ENCODE results near the gene ZNF638.

The ZNF638 gene

DNA sequence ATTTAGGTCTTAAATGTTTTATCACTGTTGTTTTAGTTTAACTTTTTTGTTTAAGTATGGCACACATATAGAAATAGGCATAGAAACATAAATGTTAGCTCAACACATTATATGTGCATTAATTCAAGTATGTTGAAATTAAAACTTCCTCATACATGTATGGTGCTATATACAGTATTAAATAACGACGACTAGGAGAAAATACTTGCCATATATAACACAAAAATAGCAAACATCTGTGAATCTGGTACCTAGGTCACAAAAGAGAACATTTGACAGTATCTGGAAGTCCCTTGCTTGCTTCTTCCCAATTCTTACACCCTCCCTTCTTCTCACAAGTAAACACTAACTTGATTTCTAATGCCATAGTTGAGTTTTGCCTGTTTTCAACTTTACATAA lies 38.4 kb downstream of the ZNF638 start:
- Histone ChIP-seq H3K9ac (ENCODE audit: low read length) (no peak overlapping the region), H3F3A (ENCODE audit: insufficient read depth) (no peaks in the 10 kb centered on the region), H3K9me2 (replicated peaks; ENCODE audit: insufficient read depth, low read length) (no peaks in the 10 kb centered on the region), H3K4me2 (ENCODE audit: low read depth, low read length, poor library complexity, severe bottlenecking) (no peak overlapping the region), H3K79me2 (ENCODE audit: insufficient read depth, low read length) (0 out of 2 replicates have a peak, but pooled peaks cover 4% of the 10 kb centered on the region), H3K27ac (ENCODE audit: low read depth, low read length) (no peak overlapping the region), H3K27me3 (ENCODE audit: low read length) (no peaks in the 10 kb centered on the region), H3K4me3 (ENCODE audit: insufficient read depth, low read length, poor library complexity, severe bottlenecking) (no peak overlapping the region), H4K20me1 (ENCODE audit: low read depth, low read length) (no peaks in the 10 kb centered on the region), H3K36me3 (ENCODE audit: low read length) (peaks cover 34% of the 10 kb centered on the region), H3K9me3 (ENCODE audit: insufficient read depth, low read length) (no peaks in the 10 kb centered on the region), H2AFZ (ENCODE audit: low read depth, low read length, severe bottlenecking) (no peak overlapping the region)
- no peak for TF ChIP-seq CTCF (IDR thresholded peaks at IDR 0.05; ENCODE audit: insufficient read depth, low read length, poor library complexity, severe bottlenecking)
- no peak for TF ChIP-seq EZH2phosphoT487 (conservative IDR thresholded peaks at IDR 0.05; ENCODE audit: low read length)

GRCh38 chr2:71372042-71372441 lies 40.5 kb downstream of the ZNF638 start:
- no peaks in the 10 kb centered on the region for H3F3A ChIP-seq (ENCODE audit: insufficient read depth)
- H3K9me3 ChIP-seq (ENCODE audit: insufficient read depth, low read length) = no peaks in the 10 kb centered on the region
- H2AFZ ChIP-seq (ENCODE audit: low read depth, low read length, severe bottlenecking) = no peak overlapping the region
- no peaks in the 10 kb centered on the region for H3K27me3 ChIP-seq (ENCODE audit: low read length)
- TF ChIP-seq CTCF (IDR thresholded peaks at IDR 0.05; ENCODE audit: insufficient read depth, low read length, poor library complexity, severe bottlenecking) = no peak
- no peak for TF ChIP-seq EZH2phosphoT487 (conservative IDR thresholded peaks at IDR 0.05; ENCODE audit: low read length)
- no peak overlapping the region for H3K27ac ChIP-seq (ENCODE audit: low read depth, low read length)
- no peak overlapping the region for H3K4me2 ChIP-seq (ENCODE audit: low read depth, low read length, poor library complexity, severe bottlenecking)
- H4K20me1 ChIP-seq (ENCODE audit: low read depth, low read length) = no peaks in the 10 kb centered on the region
- peaks cover 36% of the 10 kb centered on the region for H3K36me3 ChIP-seq (ENCODE audit: low read length)
- H3K9ac ChIP-seq (ENCODE audit: low read length) = no peak overlapping the region
- H3K79me2 ChIP-seq (ENCODE audit: insufficient read depth, low read length) = 0 out of 2 replicates have a peak, but pooled peaks cover 4% of the 10 kb centered on the region
- H3K4me3 ChIP-seq (ENCODE audit: insufficient read depth, low read length, poor library complexity, severe bottlenecking) = no peak overlapping the region
- H3K9me2 ChIP-seq (replicated peaks; ENCODE audit: insufficient read depth, low read length) = no peaks in the 10 kb centered on the region

DNA sequence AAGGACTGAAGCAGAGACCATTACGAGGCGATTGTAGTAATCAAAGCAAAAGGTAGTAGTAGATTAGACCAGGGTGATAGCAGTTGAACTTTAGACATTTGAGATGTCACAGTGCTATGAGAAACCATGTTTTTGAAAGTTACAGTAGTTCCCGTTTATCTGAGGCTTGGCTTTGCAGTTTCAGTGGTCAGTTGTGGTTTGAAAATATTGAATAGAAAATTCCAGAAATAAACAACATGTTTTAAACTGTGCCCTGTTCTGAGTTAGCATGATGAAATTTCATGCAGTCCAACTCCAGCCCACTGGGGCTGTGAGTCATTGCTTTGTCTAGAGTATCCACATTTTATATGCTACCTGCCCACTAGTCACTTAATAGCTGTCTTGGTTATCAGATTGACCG lies 47.5 kb downstream of the ZNF638 start:
- Histone ChIP-seq H3K27ac (ENCODE audit: low read depth, low read length) (no peak overlapping the region), H3K79me2 (ENCODE audit: insufficient read depth, low read length) (peaks cover 4% of the 10 kb centered on the region; the same call in 1 of the 2 replicates), H3K9me3 (ENCODE audit: insufficient read depth, low read length) (no peaks in the 10 kb centered on the region), H3K9me2 (replicated peaks; ENCODE audit: insufficient read depth, low read length) (no peaks in the 10 kb centered on the region), H2AFZ (ENCODE audit: low read depth, low read length, severe bottlenecking) (no peak overlapping the region), H3K27me3 (ENCODE audit: low read length) (no peaks in the 10 kb centered on the region), H3K4me2 (ENCODE audit: low read depth, low read length, poor library complexity, severe bottlenecking) (no peak overlapping the region), H3K36me3 (ENCODE audit: low read length) (peaks cover 50% of the 10 kb centered on the region; the same call in 1 of the 2 replicates), H3F3A (ENCODE audit: insufficient read depth) (no peaks in the 10 kb centered on the region; the same call in 1 of the 2 replicates), H3K4me3 (ENCODE audit: insufficient read depth, low read length, poor library complexity, severe bottlenecking) (no peak overlapping the region), H3K9ac (ENCODE audit: low read length) (no peak overlapping the region), H4K20me1 (ENCODE audit: low read depth, low read length) (no peaks in the 10 kb centered on the region)
- TF ChIP-seq EZH2phosphoT487 (conservative IDR thresholded peaks at IDR 0.05; ENCODE audit: low read length) (no peak), CTCF (IDR thresholded peaks at IDR 0.05; ENCODE audit: insufficient read depth, low read length, poor library complexity, severe bottlenecking) (no peak)
